Prostate gland (tissue), 2 donors: ENCODE data around the gene MCMBP.

ENCODE experiments used
- POLR2A ChIP-seq: fragments of 450-650 bp; IDR thresholded peaks from one replicate; pipeline ENCODE4 v1.6.1; 2016; ENCODE audit warnings: antibody characterized with exemption, mild to moderate bottlenecking
- TF ChIP-seq, protein P1 (sequence below), 4 experiments: fragments of 200-600 bp in 2 of 4; fragments of 450-650 bp in 2 of 4; sonication (generic) in 2 of 4; IDR thresholded peaks; 1 replicate in 3 of 4; 2 replicates in 1 of 4; pipeline ENCODE4 v1.5.1; 2016 to 2019; ENCODE audit warnings: antibody characterized with exemption in 4 of 4, mild to moderate bottlenecking in 2 of 4, moderate library complexity in 2 of 4

DNA sequence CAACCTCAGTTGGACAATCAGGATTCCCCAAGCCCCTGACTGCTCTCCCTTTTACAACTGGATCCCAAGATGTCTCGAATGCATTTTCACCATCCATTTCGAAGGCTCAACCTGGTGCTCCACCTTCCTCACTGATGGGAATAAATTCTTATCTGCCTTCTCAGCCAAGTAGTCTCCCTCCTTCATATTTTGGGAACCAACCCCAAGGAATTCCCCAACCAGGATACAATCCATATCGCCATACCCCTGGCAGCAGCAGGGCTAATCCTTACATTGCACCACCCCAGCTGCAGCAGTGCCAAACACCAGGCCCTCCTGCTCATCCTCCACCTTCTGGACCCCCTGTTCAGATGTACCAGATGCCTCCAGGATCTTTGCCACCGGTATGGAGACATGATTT lies 25.9 kb upstream of the MCMBP start:
- TF ChIP-seq, protein P1, sequence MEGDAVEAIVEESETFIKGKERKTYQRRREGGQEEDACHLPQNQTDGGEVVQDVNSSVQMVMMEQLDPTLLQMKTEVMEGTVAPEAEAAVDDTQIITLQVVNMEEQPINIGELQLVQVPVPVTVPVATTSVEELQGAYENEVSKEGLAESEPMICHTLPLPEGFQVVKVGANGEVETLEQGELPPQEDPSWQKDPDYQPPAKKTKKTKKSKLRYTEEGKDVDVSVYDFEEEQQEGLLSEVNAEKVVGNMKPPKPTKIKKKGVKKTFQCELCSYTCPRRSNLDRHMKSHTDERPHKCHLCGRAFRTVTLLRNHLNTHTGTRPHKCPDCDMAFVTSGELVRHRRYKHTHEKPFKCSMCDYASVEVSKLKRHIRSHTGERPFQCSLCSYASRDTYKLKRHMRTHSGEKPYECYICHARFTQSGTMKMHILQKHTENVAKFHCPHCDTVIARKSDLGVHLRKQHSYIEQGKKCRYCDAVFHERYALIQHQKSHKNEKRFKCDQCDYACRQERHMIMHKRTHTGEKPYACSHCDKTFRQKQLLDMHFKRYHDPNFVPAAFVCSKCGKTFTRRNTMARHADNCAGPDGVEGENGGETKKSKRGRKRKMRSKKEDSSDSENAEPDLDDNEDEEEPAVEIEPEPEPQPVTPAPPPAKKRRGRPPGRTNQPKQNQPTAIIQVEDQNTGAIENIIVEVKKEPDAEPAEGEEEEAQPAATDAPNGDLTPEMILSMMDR (IDR thresholded peaks at IDR 0.05), result no peak
- no peak for TF ChIP-seq POLR2A
